HG02678 (cell line): ENCODE results near the gene TADA2B.
"Not testable (repeated sequence)": the region's sequence is repeated elsewhere in the genome, so short reads cannot be mapped to it uniquely, and the experiment has no call there.

Experiments used
- ATAC-seq: cut with Tn5 transposase; IDR thresholded peaks from one replicate; pipeline ENCODE4 v1.9.1; 2021; ENCODE audit warnings: mild to moderate bottlenecking, moderate library complexity; ENCODE audit not compliant: unreplicated experiment

TADA2B gene

DNA sequence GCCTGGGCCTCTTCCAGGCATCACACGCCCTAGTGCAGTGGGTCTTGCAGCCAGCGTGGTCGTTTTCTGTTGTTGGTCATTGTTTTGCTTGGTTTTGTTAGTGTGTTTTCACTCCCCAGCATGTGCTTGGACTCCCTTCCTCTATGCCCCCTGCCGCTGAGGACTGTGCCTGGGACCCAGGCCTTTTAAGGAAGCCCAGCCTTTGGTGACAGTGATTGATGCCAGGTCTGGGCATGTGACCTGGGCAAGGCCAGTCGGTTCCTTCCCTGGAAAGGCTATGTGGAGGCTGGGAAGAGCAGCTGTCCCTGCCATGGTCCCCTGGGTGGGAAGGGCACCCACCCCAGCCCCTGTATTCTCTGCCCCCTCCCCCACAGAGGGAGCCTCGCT is 33.5 kb downstream of the TADA2B start:
- no peak for ATAC-seq

DNA sequence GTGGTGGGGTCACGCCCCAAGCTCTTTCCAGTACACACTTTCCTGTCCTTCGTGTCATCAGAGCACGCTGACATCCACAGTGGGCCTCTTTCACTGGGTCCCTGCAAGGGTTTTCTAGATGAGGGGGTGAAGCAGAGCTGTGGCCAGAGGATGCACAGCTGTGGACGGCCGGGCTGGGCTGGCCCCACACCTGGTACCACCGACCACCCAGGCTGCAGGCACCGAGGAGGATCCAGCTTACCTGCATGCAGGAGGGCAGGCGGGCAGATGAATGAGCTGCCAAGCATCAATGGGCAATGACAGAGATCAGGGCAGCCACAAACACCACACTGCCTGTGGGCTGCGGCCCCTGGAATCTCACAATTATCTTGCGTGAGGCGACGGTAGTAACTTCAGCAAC is 34.2 kb downstream of the TADA2B start:
- ATAC-seq = no peak

DNA sequence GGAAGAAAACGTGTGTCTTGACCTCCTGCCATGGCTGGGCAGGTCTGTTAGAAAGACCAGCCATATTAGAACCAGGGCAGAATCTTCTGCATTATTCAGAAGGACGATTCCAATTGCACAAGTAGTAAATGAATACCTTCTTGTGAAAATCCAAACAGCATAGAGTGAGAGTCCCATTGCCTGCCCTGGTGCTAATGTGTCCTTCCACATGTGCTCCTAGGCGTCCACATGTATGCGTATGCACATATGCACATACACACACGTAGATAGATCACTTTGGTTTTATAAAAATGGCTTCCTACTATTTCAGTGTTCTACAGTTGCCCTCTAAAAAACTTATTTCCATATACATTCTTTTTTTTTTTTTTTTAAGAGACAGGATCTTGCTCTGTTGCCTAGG is 34.9 kb downstream of the TADA2B start:
- no peak for ATAC-seq

DNA sequence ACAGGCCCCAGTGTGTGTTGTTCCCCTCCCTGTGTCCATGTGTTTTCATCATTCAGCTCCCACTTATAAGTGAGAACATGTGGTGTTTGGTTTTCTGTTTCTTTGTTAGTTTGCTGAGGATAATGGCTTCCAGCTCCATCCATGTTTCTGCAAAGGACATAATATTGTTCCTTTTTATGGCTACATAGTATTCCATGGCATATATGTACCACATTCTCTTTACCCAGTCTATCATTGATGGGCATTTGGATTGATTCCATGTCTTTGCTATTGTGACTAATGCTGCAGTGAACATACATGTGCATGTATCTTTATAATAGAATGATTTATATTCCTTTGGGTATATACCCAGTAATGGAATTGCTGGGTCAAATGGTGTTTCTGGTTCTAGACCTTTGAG is 36.3 kb downstream of the TADA2B start:
- ATAC-seq = not testable (repeated sequence)

DNA sequence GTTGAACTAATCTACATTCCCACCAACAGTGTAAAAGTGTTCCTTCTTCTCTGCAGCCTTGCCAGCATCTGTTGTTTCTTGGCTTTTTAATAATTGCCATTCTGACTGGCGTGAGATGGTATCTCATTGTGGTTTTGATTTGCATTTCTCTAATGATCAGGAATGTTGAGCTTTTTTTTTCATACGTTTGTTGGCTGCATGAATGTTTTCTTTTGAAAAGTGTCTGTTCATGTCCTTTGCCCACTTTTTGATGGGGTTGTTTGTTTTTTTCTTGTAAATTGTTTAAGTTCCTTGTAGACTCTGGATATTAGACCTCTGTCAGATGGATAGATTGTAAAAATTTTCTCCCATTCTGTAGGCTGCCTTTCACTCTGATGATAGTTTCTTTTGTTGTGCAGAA is 36.7 kb downstream of the TADA2B start:
- ATAC-seq = not testable (repeated sequence)

DNA sequence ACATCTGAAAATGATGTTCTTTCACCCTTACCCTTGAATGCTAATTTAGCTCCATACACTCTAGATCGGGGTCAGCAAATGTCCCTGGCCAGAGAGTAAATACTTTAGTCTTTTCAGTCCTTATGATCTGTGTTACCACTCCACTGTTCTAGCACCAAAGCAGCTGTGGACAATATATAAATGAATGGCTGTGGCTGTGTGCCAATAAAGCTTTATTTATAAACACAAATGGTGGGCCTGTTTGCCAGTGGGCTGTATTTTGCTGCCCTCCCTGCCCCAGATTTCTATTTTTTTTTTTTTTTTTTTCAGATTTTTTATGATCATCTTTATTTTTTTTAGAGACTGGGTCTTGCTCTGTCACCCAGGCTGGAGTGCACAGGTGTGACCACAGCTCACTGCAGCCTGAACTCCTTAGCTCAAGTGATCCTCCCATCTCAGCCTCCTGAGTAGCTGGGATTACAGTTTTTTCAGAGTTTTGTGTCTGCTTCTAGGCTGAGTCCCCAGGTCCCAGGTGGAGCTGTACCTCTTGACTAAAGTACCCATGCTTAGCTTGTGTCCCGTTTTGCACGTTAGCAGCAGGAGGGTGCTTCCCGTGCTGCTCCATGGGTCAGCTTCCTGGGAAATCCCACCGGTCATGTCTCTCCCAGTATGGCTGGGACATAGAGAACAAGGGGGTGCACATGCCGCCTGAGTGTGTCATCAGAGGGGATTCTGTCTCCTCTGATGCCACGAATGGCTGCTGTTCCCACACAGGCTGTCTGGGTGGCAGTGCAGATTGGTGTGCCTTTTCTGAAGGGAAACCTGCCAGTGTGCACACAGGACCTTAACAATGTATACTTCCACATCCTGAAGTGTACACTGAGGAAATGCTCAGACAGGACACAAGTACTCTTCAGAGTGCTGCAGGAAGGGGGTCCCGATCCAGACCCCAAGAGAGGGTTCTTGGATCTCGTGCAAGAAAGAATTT is 40.7 kb downstream of the TADA2B start:
- no peak for ATAC-seq

DNA sequence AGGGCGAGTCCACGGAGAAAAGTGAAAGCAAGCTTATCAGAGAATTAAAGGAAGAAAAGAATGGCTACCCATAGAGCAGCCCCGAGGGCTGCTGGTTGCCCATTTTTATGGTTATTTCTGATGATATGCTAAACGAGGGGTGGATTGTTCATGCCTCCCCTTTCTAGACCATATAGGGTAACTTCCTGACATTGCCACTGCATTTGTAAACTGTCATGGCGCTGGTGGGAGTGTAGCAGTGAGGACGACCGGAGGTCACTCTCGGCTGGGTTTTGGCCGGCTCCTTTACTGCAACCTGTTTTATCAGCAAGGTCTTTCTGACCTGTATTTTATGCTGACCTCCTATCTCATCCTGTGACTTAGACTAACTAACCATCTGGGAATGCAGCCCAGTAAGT is 41.4 kb downstream of the TADA2B start:
- not testable (repeated sequence) for ATAC-seq

DNA sequence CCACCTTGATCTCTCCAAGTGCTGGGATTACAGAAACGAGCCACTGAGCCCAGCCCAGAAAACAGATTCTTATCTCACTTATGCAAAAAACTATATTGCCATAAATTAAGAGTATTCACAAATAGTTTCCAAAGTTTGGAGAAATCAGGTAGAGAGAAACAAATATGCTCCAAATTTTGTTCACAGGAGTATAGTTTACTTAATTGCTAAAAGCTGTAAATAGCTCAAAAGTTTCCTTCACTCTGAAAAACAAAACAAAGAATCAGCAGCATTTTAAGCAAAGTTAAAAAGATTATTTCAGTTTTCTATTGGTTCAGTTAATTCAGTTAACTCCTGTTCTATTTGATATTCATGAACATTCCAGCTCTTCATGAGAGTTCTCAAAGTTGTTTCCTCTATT is 43.2 kb downstream of the TADA2B start:
- ATAC-seq = no peak

DNA sequence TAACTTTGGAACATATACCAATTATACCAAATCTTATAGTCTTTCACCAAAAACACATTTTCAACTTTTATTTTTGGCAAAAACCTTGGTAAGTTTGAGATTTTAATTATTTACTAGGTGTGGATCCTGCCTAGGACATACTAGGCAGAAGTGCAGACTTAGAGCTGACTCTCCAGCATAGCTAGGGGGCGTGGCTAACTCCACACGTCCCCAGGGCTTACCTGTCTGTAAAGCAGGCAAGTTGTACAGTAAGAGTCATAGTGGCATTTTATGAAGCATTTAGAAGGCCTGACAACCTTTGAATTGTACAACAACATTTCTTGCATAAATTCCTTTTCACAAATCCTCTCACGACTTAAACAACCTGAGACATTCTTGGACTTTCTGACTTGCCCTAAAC is 43.9 kb downstream of the TADA2B start:
- ATAC-seq = no peak

DNA sequence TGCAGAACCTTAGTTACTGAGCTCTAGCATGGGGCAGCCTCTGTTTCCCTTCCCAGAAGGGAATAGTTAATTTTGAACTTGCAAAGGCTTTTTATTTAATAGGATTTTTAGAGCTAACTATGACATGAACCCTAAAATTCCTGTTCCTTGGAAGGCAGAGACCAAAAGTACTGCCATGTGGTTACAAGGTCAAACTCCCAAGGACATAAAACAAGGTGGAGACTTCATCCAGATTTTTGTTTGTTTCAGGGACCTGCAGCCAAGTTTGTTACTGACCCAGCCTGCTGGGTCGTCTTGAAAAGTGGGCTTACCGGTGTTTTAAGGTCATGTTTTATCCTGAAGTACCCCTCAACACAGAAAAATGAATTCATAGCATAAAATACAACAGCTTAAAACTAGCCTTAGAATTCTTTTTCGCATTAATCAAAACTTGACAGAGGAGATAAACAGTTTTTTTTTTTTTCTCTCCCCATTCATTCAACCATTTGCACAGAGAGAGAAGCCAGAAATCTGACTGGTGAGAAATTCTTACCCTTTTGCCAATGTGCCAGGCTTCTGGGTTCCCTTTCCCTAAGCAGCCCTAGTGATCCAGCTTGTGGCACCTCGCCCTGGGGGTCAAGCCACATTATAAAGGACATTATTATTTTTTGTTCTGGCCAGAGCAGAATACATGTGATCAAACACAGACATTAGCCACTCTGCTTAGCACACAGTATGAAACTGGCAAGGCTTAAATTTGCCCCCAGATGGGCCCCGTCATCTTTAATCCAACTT is 46.2 kb downstream of the TADA2B start:
- no peak for ATAC-seq

DNA sequence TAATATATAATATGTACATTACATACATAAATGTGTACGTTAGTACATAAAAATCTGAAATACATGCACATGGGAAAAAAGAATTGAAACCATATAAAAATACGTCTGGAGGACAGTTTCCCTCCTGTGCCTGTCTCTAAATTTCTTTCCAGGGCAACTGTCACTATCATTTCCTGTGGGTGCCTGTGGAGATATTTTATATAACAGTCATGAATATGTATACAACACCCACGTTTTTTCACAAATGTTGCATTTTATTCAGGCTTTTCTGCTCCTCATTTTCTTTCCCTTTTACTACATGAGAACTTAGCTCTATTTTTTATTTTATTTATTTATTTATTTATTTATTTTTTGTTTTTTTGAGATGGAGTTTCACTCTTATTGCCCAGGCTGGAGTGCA is 48.9 kb downstream of the TADA2B start:
- no peak for ATAC-seq

DNA sequence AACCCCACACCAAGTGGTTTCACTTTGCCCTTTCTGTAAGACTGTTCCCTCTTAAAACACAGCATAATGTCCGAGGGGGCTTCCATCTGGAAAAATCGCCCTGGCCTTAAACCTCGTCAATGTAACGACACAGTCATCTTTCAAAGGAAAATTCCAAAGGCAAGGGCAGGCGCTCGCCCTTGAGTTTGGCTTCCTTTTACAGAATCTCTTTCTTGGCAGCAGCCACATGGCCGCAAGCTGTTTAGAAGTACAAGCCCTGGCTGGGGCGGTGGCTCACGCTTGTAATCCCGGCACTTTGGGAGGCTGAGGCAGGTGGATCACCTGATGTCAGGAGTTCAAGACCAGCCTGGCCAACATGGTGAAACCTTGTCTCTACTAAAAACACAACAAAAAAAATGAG is 51.7 kb downstream of the TADA2B start:
- ATAC-seq = no peak

DNA sequence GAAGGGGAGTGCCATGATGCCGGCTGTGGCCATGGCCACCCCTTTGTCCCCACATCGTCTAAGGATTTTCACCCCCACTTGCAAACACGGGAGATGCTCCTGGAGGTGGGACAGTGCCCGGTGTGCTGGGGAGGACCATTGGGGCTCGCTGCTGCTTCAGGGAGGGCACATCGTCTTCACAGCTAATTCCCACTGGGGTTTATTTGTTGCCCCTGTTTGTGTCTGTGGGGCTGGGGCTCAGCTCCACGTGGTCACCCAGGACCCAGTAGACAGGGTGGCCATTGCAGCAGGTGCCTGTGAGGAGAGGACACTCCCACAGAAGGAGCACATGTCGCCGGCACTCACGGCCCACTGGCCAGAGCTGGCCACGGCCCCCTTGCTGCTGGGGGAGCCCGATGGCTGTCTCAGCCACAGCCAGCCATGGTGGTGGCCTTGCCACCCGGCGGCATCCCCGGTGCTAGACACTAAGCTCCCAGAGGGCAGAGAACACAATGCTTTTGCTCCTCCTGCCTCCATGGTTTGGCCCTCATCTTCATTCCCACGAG is 52.5 kb downstream of the TADA2B start:
- ATAC-seq = no peak

DNA sequence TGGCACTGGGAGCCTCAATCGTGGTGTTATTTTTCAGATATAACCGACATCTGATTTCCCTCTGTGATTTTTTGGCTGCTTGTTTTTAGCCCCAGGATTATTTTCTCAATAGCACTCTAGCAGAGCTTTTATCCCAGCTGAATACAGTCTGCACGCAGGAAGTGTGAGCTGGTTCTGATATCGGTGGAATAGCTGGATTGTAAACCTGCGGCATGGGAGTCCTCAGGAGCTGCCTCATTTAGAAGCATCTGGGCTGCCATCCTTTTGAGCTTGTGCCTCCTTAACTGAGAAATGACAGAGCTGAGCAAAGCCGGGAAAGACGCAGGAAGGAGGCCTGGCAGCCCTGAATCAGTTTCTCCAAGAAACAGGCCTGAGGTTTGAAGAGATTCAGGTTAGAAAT is 53.1 kb downstream of the TADA2B start:
- no peak for ATAC-seq

DNA sequence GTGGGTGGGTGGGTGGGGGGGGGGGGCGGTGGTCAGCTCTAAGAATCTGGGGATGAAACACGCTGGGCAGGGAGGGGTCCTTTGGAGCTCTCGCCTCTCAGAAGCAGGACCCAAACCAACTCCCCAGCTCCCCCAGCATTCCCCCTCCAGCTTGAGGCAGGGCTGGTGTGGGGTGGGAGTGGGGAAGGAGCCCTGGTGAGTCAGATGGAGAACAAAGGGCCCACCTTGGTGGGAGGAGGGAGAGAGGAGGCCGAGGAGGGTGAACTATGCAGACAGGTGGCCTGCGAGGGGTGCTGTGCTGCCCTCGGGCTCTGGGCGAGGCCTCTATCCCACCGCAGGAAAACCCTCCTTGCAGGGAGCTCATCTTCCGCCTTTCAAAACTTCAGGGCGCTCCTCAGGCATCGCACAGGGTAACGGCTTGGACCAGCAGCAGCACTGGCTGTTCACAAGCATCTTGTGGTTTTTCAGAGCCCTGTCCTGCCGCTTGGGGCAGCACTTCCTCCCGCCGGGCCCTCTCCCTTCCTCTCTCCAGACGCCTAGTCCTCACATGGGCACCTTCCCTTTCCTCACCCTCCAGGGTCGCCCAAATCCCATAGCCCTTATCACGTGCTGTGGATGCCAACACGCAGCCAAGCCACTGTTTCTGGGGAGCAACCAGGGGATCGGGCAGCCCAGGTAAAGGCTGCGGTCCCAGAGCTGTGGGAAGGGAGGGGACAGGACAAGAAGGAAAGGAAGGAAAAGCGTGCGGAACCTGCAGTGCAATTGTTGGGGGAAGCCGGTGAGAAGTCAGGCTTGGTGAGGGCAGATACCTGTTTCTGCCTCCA is 58.7 kb downstream of the TADA2B start:
- ATAC-seq = peak; percentile 68

DNA sequence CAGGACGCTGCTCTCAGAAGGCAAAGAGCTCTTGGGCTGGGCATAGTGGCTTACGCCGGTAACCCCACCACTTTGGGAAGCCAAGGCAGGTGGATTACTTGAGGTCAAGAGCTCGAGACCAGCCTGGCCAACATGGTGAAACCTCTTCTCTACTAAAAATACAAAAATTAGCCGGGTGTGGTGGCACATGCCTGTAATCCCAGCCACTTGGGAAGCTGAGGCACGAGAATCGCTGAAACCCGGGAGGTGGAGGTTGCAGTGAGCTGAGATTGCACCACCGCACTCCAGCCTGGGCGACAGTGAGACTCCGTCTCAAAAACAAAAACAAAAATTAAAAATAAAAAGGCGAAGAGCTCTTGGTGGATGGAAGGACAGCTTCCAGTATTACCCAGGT is 59.3 kb downstream of the TADA2B start:
- not testable (repeated sequence) for ATAC-seq

DNA sequence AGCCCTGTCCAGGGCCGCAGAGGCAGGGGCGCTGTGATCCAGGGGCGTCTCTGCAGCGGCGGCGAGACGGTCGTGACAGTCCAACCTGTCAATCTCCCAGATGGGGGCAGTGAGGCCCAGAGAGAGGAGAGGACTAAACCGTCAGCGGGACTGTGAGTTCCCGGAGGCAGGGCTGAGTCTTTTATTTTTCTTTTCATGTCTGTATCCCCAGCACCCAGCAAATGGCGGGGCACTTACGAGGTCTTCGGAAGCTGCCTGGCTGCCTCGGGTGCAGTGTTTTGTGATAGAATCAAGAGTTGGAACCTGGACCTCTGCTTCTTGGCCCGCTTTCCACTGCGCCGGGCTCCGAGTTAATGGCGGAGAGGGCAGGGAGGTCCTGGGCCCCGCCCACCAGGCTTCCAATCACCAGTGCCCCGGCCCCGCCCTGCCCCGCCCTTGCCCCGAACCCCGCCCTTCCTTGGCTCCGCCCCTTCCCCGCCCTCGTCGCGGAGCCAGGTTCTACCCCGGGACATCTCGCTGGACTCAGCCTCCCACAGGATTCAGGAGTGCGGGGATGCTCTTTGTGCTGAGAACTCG is 59.9 kb downstream of the TADA2B start:
- ATAC-seq = peak; percentile 82

DNA sequence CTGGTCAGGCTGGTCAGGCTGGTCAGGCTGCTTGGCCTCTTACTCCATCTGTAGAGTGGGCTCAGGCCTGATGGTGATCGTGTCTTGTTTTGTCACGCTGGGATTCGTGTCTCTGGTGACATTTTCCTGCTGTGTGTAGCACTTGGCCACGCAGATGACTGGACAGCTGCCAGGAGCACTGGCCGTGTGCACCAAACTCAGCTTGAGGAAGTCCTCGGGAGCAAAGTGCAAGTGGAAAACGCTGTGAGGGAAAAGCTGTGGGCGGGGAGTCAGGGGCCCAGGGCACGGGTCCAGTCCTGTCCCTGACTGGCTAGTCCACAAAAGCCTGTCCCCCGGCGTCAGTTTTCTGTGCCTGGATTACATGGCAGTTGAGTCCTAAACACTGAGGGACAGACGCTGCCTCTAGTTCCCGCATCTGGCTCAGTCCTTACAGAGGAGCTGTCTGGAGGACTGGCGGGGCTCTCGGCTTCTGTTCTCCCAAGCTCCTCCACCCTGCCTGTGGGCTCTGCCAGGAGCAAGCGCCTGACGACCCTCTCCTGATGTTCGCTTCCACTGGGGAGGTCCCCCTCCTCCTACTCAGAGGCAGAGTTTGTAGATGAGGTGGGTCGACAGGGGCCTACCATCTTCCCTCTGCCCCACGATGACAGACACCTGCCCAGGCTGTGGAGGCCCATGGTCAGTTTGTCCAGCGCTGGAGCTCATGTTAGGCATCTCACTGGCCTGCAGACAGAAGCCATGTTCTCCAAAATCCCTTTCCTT is 60.6 kb downstream of the TADA2B start:
- no peak for ATAC-seq

DNA sequence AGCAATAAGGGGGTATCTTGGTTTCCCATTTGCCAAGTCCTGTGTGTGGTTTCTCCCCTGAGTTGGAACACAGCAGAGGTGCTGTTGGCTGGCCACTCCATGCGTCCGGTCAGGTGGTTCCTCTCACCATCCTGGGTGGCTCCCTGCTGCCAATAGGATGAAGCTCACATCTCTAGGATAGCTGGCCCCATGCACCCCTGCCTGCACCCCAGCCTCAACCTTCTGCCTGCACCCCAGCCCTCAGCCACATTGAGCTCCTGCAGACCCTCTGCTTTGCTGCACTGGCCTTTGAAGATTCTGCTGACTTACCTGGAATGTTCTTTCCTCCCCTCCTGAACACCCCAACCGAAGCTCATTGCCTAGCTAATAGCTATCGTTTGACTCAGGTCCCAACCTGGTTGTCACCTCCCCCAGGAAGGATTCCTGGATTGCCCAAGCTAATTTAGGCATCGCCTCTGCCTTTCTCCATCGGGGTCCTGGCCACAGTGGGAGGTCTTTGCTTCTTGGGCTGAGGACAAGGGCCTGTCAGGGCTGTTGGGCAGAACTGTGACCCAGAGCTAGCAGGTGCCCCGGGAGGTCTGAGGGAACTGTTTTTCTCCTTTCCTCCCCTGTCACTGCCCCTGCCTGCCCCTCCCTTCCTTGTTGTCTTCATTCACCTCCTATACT is 61.3 kb downstream of the TADA2B start:
- ATAC-seq = no peak
